NCI-H1436 treated with DMSO at 0.1 percent for 48 hours (cell line): ENCODE measurements around the gene OXGR1.
"Not testable (repeated sequence)": the region's sequence is repeated elsewhere in the genome, so short reads cannot be mapped to it uniquely, and the experiment has no call there.

Experiments used
- DNase-seq: peaks from one replicate; lab custom pipeline; 2025; lab: John Stamatoyannopoulos, UW

The OXGR1 gene

GRCh38 chr13:97005625-97006262 is 11.5 kb upstream of the OXGR1 start:
- no peak for DNase-seq

- DNase-seq = no peak
These were observed 10.6 kb upstream of the OXGR1 start for GRCh38 chr13:97004886-97005285.

GRCh38 chr13:97004096-97004876 is 10.0 kb upstream of the OXGR1 start:
- no peak for DNase-seq

- DNase-seq = no peak
These were observed 8.8 kb upstream of the OXGR1 start for GRCh38 chr13:97003071-97003470.

GRCh38 chr13:97002581-97002980 is 8.3 kb upstream of the OXGR1 start:
- DNase-seq = no peak

- no peak for DNase-seq
These were observed 7.4 kb upstream of the OXGR1 start for GRCh38 chr13:97001636-97002035.

GRCh38 chr13:97000295-97000925 is 6.1 kb upstream of the OXGR1 start:
- no peak for DNase-seq

- no peak for DNase-seq
These were observed 4.8 kb upstream of the OXGR1 start for GRCh38 chr13:96999091-96999490.

GRCh38 chr13:96998051-96998450 is 3.8 kb upstream of the OXGR1 start:
- no peak for DNase-seq

GRCh38 chr13:96996886-96997285 is 2.6 kb upstream of the OXGR1 start:
- no peak for DNase-seq

GRCh38 chr13:96996107-96996506 is 1.8 kb upstream of the OXGR1 start:
- no peak for DNase-seq

GRCh38 chr13:96994858-96995243 is 575 bp upstream of the OXGR1 start:
- DNase-seq = no peak

- no peak for DNase-seq
These were observed 651 bp downstream of the OXGR1 start for GRCh38 chr13:96993634-96994016.

GRCh38 chr13:96992633-96993032 is 1.6 kb downstream of the OXGR1 start:
- no peak for DNase-seq

GRCh38 chr13:96991072-96991471 is 3.2 kb downstream of the OXGR1 start:
- no peak for DNase-seq

- no peak for DNase-seq
These were observed 5.8 kb downstream of the OXGR1 start for GRCh38 chr13:96988441-96988840.

GRCh38 chr13:96984051-96984508 is 10.2 kb downstream of the OXGR1 start:
- peak; percentile 5 for DNase-seq

- DNase-seq = no peak
These were observed 11.6 kb downstream of the OXGR1 start for GRCh38 chr13:96982672-96983071.

GRCh38 chr13:96979861-96980260 is 14.4 kb downstream of the OXGR1 start:
- not testable (repeated sequence) for DNase-seq

- DNase-seq = no peak
These were observed 26.2 kb downstream of the OXGR1 start for GRCh38 chr13:96968027-96968426.

- DNase-seq = no peak
These were observed 27.0 kb downstream of the OXGR1 start for GRCh38 chr13:96967248-96967745.

- no peak for DNase-seq
These were observed 27.7 kb downstream of the OXGR1 start for GRCh38 chr13:96966415-96967102.
